Colonic mucosa (tissue), 4 donors: ENCODE results near the gene KCNG4. TPM values are rescaled to one million over a fixed set of nuclear protein-coding genes. Genes with fewer than 3 reads are reported as not detected.

ENCODE experiments used
- DNase-seq: peaks from one replicate; pipeline ENCODE4 v3.0.0-alpha.2; 2020
- H3K27ac ChIP-seq: fragments of 200-600 bp; one replicate; pipeline ENCODE4 v1.8.0; 2021
- H3K27me3 ChIP-seq: fragments of 200-600 bp; one replicate; pipeline ENCODE4 v1.8.0; 2021
- H3K36me3 ChIP-seq: fragments of 200-600 bp; one replicate; pipeline ENCODE4 v1.8.0; 2021
- H3K4me1 ChIP-seq: fragments of 200-600 bp; one replicate; pipeline ENCODE4 v1.8.0; 2021; ENCODE audit warnings: mild to moderate bottlenecking
- H3K4me3 ChIP-seq: fragments of 200-600 bp; one replicate; pipeline ENCODE4 v1.8.0; 2021
- H3K9ac ChIP-seq, 2 donors: one replicate each; pipeline ENCODE4 v1.7.0; 2013; ENCODE audit warnings: control low read depth in 2 of 2, low read depth in 2 of 2, low read length in 2 of 2
- H3K9me3 ChIP-seq: fragments of 200-600 bp; one replicate; pipeline ENCODE4 v1.8.0; 2021
- intact Hi-C: fragments of 100-400 bp; cut with DNase I; formaldehyde crosslinking; loops from one replicate; pipeline ENCODE4 v1.14.1; 2022
- total RNA-seq, 2 donors: library from RNA; stranded (reverse); fragmentation: NEBNext Ultra II Directional in 1 of 2; extraction: Animal tissue kit (Norgen Biotek cat#: 25700) in 1 of 2; gene quantifications; one replicate each; pipeline ENCODE4 v1.2.1, GENCODE V29; 2021
- TF ChIP-seq, protein P1 (sequence below): fragments of 200-600 bp; IDR thresholded peaks from one replicate; pipeline ENCODE4 v1.8.0; 2022; ENCODE audit warnings: antibody characterized with exemption, mild to moderate bottlenecking
- donor health status: healthy.
- donor health status: DM: no; HTN: no; CAD: no.
- donor health status: DM: no; HTN: no; CAD: no.

Gene KCNG4
- total RNA-seq, 2 donors from 2014 or later: not detected

GRCh38 chr16:84266451-84266850 is 26.6 kb upstream of the KCNG4 start:
- intact Hi-C loops: no loop called here
- Histone ChIP-seq H3K27ac (no peak overlapping the region), H3K27me3 (no peaks in the 10 kb centered on the region), H3K9me3 (no peaks in the 10 kb centered on the region), H3K36me3 (no peaks in the 10 kb centered on the region), H3K4me1 (no peaks in the 10 kb centered on the region), H3K4me3 (no peak overlapping the region), H3K9ac (no peak overlapping the region)
- TF ChIP-seq, protein P1, sequence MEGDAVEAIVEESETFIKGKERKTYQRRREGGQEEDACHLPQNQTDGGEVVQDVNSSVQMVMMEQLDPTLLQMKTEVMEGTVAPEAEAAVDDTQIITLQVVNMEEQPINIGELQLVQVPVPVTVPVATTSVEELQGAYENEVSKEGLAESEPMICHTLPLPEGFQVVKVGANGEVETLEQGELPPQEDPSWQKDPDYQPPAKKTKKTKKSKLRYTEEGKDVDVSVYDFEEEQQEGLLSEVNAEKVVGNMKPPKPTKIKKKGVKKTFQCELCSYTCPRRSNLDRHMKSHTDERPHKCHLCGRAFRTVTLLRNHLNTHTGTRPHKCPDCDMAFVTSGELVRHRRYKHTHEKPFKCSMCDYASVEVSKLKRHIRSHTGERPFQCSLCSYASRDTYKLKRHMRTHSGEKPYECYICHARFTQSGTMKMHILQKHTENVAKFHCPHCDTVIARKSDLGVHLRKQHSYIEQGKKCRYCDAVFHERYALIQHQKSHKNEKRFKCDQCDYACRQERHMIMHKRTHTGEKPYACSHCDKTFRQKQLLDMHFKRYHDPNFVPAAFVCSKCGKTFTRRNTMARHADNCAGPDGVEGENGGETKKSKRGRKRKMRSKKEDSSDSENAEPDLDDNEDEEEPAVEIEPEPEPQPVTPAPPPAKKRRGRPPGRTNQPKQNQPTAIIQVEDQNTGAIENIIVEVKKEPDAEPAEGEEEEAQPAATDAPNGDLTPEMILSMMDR: no peak
- DNase-seq: peak; percentile 53

- no peak overlapping the region for H3K4me3 ChIP-seq
- TF ChIP-seq, protein P1: no peak
- DNase-seq: no peak
- no peaks in the 10 kb centered on the region for H3K36me3 ChIP-seq
- no peaks in the 10 kb centered on the region for H3K4me1 ChIP-seq
- H3K27me3 ChIP-seq: no peaks in the 10 kb centered on the region
- H3K9ac ChIP-seq: no peak overlapping the region
- intact Hi-C loops: no loop called here
- no peak overlapping the region for H3K27ac ChIP-seq
- H3K9me3 ChIP-seq: no peaks in the 10 kb centered on the region
These were observed 23.1 kb upstream of the KCNG4 start for GRCh38 chr16:84262939-84263338.

GRCh38 chr16:84262031-84262430 is 22.2 kb upstream of the KCNG4 start:
- DNase-seq: no peak
- Histone ChIP-seq H3K27ac (no peak overlapping the region), H3K9me3 (no peaks in the 10 kb centered on the region), H3K27me3 (no peaks in the 10 kb centered on the region), H3K4me3 (no peak overlapping the region), H3K36me3 (no peaks in the 10 kb centered on the region), H3K4me1 (no peaks in the 10 kb centered on the region), H3K9ac (no peak overlapping the region)
- intact Hi-C loops: no loop called here
- TF ChIP-seq, protein P1: no peak

- no peak for DNase-seq
- TF ChIP-seq, protein P1: no peak
- H3K4me3 ChIP-seq: no peak overlapping the region
These were observed 21.1 kb upstream of the KCNG4 start for GRCh38 chr16:84260766-84261554.

DNA sequence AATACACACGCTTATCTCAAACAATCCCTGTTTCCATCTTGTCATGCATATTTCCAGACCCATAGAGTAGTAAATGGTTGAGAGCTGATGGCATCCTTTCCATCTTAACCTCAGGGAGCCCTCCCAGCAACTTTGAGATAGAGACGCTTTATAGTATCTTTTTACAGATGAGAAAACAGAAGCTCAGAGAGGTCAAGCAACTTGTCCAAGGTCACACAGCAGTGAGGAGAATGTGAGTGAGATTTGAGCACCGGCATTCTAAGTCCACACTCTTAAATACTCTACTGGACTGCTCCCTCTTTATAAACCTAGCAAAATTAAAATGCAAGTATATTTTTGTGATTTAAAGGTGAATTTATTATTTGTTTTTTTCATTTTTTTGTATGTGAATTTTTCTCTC is 19.9 kb upstream of the KCNG4 start:
- Histone ChIP-seq H3K27me3 (no peaks in the 10 kb centered on the region), H3K27ac (no peak overlapping the region), H3K9me3 (no peaks in the 10 kb centered on the region), H3K4me3 (no peak overlapping the region), H3K4me1 (no peaks in the 10 kb centered on the region), H3K36me3 (no peaks in the 10 kb centered on the region), H3K9ac (no peak overlapping the region)
- intact Hi-C loops: no loop called here
- TF ChIP-seq, protein P1: no peak
- DNase-seq: no peak

More at GRCh38 chr16:84260766-84261554, 21.1 kb upstream of the KCNG4 start:
- intact Hi-C loops: no loop called here
- Histone ChIP-seq H3K27ac (no peak overlapping the region), H3K9me3 (no peaks in the 10 kb centered on the region), H3K9ac (no peak overlapping the region), H3K36me3 (no peaks in the 10 kb centered on the region), H3K27me3 (no peaks in the 10 kb centered on the region), H3K4me1 (no peaks in the 10 kb centered on the region)
